Stimulated activated CD8-positive, alpha-beta memory T cell treated with anti-CD3 and anti-CD28 coated beads, Interleukin-4, amount 100 ng/mL, for 1 hour (primary cell): Measurements from ENCODE around the gene P2RY8.
"Not testable (repeated sequence)": the region's sequence is repeated elsewhere in the genome, so short reads cannot be mapped to it uniquely, and the experiment has no call there.

Experiments
- DNase-seq, 2 donors: peaks; one replicate each; pipeline ENCODE4 v3.0.0-alpha.2; 2020; ENCODE audit warnings: low read depth in 2 of 2, low spot score in 1 of 2

The P2RY8 gene

DNA sequence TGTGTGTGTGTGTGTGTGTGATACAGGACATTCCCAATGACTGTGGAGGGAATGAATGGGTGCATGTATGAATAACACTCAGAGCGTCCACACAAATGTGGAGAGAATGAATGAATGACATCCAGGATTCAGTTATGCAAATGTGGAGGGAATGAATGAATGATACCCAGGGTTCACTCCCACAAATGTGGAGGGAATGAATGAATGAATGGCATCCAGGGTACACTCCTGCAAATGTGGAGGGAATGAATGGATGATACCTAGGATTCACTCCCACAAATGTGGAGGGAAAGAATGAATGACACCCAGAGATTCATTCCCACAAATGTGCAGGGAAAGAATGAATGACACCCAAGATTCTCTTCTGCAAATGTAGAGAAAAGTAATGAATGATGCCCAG is 48.2 kb downstream of the P2RY8 start:
- no peak for DNase-seq

DNA sequence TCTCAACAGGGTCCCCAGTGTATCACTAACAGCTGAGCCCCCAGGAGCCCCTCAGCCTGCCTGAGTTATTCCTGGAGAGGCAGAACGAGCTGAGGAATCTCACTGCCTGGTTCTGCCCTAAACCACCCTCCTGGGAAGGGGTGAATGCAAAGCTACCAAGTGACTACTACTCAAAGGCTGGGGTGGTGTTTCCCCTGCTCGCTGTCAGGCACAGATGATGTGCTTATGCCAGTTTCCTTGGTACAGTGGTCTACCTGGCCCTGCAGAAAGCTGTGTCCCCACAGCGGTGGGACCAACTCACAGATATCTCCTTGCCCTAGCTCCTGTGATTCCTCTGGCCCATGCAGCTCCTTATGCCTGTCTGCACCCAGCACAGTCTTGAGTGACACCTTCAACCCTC is 48.8 kb downstream of the P2RY8 start:
- no peak for DNase-seq

DNA sequence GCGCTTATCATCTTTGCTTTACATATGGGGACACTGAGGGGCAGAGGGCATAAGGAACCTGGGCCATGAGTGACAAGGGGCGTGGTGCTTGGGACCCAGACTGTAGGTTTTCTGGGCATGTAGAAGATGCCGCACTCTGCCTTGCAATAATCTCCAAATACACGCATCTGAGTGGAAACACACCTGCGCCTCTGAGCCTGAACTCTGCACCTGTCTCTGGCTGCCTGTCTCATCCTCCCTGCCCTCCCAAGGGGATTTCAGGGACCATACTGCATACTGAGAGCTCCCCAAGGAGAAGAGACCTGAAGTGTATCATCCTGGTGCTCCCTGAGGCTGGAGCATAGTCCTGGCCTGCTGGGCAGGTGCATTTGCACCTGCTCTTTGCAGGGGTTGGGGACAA is 49.6 kb downstream of the P2RY8 start:
- no peak for DNase-seq

DNA sequence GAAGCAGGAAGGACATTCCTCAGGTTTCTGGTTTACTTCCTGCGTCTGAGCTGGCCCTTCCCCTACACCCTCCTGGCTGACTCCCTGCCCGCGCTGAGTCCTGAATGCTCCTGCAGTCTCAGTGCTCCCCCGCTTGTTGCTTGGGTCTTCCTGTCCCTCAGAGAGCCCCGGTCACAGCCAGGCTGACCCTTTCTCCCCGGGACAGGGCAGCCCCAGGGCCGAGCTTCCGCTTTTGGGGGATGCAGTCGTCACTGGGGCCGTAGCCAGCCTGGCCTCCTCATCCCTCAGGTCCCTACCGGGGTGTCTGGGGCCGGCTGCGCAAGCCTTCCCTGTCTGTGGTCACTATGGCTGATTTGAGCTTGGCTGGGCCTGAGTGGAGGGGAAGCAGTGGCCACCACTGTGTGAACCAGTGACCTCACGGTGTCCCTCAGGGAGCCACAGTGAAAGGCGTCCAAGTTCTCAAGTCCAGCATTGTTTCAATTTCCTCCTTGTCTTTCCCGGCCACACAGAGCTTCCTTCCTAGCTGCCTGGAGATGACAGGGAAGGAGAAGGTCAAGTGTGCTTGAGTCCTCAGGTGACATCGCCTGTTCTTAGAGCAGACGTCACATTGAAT is 50.1 kb downstream of the P2RY8 start:
- no peak for DNase-seq

DNA sequence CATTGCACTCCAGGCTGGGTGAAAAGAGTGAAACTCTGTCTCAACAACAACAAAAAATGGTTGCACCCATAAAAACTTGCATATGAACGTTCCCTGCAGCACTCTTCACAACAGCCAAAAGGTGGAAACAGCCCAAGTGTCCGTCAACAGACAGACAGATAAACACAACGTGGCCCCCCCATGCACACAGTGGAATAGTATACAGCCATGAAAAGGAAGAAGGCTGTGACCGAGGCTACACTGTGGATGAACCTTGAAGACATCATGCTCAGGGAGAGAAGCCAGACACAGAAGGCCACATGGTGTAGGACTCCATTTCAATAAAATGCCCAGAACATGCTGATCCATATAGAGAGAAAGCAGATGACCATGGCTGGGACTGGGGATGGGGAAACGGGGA is 50.8 kb downstream of the P2RY8 start:
- DNase-seq: no peak

DNA sequence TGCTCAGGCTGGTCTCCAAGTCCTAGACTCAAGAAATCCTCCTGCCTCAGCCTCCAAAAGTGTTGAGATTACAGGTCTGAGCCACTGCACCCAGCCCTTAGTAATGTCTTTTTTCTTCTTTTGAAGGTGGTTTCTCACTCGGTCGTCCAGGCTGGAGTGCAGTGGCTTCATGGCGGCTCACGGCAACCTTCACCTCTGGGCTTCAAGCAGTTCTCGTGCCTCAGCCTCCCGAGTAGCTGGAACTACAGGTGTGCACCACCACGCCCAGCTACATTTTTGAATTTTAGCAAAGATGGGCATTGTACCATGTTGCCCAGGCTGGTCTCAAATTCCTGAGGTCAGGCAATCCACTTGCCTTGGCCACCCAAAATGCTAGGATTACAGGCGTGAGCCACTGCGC is 52.0 kb downstream of the P2RY8 start:
- no peak for DNase-seq

DNA sequence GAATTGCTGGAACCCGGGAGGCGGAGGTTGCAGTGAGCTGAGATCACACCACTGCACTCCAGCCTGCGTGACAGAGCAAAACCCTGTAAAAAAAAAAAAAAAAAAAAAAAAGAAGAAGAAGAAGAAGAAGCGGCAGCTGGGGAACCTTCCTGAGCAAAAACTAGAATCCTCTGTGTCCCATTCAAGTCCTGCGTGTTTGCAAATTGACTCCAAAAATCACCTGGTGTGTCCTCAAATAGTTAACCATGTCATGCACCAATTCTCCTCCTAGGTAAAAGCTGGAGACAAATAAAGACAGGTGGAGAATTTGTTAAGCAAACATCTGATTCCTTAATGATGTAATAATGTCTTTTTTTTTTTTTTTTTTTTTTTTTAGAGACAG is 52.4 kb downstream of the P2RY8 start:
- no peak for DNase-seq

DNA sequence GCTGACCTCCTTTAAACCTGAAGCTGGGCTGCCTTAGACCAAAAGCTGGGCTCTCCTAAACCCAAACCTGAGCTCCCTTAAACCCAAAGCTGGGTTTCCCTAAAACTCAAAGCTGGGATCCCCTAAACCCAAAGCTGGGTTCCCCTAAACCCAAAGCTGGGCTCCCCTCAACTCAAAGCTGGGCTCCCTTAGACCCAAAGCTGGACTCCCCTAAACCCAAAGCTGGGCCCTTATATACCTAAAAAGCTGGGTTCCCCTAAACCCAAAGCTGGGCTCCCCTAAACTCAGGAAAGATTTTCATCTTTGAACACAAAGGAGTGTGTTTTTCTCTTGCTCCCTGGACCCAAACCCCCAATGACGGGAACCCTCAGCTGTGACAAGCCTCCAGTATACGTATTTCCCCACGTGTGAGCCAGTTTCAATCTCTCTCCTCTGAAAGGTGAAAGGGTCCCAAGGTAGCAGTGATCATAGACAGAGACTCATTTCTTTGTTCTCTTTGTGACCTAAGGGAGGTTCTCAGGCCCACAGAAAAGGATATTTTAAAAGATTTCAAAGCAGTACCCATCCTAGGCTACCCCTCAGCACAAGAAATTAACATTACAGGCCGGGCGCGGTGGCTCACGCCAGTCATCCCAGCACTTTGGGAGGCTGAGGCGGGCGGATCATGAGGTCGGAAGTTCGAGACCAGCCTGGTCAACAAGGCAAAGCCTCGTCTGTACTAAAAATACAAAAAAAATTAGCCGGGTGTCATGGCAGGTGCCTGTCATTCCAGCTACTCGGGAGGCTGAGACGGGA is 52.9 kb downstream of the P2RY8 start:
- DNase-seq: no peak

DNA sequence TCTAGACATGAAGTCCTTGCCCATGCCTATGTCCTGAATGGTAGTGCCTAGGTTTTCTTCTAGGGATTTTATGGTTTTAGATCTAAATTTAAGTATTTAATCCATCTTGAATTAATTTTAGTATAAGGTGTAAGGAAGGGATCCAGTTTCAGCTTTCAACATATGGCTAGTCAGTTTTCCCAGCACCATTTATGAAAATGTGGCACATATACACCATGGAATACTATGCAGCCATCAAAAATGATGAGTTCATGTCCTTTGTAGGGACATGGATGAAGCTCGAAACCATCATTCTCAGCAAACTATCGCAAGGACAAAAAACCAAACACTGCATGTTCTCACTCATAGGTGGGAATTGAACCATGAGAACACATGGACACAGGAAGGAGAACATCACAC is 54.5 kb downstream of the P2RY8 start:
- not testable (repeated sequence) for DNase-seq

DNA sequence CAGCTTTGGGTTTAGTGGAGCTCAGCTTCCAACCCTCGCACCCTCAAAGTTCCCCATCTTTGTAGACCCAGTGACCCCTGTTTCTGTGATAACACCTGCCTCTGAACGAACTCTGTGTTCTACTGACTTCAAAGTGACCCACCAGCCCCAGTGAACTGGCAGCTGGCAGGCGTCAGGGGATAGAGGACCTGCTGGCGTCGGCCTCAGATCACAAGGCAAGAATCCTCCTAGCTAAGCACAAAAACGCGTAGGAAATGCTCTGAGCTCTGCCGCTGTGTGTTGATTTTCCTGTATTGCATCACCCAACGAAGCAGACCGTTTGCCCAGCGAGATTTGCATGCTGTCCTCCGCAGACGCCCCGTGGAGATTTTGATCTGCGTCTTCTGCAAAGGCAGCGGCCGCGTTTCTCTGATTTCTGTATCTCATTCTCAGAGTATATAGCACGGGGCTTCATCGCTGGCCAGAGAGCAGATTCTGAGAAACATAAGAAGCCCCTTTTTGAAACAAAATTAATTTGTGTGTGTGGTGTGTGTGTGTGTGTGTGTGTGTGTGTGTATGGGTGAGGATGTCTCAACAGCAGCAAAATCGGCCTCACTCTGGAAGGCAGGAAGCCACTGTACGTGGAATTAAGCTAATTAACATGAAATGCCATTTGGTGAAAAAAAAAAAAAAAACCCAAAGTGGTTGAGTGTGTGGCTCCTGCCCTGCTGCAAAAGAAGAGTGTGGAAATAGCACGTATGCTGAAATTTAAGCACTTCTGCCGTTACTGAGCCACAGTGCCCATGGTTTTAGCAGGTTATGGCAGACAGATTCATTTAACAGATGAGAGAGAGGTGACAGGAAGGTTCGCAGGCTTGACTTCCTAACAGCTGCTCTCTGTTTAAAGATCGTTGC is 55.1 kb downstream of the P2RY8 start:
- no peak for DNase-seq

DNA sequence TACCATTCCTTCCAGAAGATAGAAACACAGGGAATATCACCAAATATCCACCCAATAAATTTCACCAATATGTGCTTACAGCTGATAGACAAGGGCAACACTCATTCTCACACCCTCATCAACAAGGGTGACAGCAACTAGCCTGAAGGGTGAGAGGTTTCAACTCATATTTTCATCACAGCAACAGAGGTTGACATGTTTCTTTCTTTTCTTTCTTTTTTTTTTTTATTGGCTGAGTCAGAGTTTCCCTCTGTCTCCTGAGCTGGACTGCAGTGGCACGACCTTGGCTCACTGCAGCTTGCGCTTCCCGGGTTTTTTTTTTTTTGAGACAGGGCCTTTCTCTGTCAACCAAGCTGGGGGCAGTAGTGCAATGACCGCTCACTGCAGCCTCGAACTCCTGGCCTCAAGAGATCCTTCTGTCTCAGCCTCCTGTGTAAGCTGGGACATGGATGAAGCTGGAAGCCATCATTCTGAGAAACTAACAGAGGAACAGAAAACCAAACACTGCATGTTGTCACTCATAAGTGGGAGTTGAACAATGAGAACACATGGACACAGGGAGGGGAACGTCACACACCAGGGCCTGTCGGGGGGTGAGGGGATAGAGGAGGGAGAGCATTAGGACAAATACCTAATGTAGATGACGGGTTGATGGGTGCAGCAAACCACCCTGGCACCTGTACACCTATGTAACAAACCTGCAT is 56.8 kb downstream of the P2RY8 start:
- no peak for DNase-seq

DNA sequence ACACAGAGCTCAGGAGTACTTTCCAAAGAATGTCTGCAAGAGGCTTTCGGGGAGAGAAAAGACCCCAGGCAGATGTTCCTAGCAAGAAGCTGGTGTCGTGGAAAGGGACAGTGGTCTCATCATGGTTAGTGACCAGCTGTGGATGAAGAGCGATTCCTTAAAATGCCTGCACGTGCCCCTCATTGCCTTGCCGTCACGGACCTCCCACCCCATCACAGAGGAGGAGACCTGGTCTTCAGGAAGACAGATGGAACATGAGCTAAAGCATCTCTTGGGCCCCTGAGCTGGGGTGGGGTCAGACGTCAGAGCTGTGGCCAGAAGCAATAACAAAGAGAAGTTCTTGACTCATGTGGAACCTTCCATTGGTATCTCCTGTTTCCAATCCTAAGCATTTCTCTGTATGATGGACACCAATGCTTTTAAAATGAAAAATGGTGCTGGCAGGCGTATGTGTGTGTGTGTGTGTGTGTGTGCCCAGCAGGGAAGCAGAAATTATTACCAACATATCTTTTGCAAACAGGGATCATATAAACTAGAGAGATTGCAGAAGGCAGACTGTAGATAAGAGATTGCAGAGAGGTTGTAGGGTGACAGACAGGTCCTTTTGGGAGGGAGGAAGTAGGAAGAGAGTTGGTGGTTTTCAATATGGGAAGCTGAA is 59.1 kb downstream of the P2RY8 start:
- DNase-seq: no peak

DNA sequence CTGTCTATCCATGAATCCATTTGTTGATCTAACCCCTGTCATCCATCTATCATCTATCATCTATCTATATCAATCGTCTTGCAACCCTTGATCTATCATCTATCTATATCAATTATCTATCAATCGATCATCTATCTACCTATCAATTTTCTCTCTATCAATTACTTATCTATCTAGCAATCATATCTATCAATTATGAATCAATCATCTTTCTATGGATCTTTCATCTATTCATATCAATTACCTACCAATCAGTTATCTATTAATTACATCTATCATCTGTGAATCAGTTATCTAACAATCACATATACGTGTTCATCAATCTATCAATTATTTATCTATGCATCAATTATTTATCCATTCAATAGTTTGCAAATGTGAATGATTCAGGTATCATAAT is 59.8 kb downstream of the P2RY8 start:
- DNase-seq: no peak

DNA sequence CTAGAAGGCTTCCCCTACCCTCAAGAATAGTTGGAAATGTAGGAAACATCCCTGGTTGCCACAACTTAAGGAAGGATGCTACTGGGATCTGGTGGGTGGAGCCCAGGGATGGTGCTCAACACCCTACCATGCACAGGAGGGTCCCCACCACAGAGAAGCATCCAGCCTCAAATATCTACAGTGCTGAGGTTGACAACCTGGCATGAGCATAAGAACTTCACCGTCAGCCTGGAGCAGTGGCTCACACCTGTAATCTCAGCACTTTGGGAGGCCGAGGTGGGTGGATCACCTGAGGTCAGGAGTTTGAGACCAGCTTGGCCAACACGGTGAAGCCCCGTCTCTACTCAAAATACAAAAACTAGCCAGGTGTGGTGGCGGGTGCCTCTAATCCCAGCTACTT is 60.3 kb downstream of the P2RY8 start:
- DNase-seq: no peak

DNA sequence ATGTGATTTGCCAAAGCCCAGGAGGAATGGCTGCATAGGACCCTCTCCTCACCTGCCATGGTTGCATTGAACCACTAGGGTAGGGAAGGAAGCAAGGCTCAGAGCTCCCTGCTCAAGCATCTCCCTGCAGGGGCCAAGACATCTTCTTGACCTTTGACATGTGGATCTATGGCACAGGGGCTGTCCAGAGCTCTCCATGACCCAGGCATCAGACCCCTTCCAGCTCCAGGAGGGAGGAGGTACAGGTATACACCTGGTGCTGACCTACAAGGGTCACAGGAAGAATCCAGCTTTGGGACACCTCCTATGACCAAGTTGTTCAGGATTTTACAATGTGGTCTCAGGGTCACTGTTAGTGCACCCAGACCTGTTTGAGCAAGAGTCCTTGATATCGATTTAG is 61.1 kb downstream of the P2RY8 start:
- no peak for DNase-seq

DNA sequence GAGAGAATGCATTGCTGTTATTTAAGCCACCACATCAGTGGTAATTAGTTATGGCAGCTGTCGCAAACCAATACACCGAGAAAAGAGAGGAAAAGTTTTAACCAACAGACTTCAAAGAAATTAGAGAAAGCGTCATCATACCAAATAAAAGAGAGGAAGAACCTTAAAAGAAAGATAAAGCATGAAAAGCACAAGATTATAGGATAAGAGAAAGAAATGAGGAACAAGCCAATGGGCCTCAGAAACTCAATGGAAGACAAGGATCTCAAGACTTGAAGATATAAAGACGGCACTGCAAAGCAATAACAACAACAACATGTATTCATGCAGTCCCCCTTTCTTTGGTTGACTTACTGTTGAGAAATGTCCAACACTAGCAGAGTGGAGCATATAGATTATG is 61.5 kb downstream of the P2RY8 start:
- DNase-seq: no peak

DNA sequence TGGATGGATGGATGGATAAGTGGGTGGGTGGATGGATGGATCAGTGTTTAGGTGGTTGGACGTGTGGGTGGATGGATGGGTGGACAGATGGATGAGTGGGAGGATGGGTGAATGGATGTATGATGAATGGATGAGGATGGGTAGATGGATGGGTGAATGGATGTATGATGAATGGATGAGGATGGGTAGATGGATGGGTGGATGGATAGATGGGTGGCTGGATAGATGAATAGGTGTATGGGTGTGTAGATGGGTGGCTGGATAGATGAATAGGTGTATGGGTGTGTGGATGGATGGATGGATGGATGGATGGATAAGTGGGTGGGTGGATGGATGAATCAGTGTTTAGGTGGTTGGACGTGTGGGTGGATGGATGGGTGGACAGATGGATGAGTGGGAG is 62.4 kb downstream of the P2RY8 start:
- not testable (repeated sequence) for DNase-seq

DNA sequence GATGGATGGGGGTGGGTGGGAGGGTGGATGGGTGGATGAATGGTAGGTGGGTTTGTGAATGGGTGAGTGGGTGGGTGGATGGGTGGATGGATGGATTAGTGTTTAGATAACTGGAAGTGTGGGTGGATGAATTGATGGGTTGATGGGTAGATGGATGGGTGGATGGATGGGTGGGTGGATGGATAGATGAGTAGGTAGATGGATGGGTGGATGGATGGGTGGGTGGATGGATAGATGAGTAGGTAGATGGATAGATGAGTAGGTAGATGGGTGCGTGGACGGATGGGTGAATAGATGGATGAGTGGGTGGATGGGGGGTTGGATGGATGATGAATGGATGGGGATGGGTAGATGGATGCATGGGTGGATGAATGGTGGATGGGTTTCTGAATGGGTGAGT is 64.0 kb downstream of the P2RY8 start:
- no peak for DNase-seq

DNA sequence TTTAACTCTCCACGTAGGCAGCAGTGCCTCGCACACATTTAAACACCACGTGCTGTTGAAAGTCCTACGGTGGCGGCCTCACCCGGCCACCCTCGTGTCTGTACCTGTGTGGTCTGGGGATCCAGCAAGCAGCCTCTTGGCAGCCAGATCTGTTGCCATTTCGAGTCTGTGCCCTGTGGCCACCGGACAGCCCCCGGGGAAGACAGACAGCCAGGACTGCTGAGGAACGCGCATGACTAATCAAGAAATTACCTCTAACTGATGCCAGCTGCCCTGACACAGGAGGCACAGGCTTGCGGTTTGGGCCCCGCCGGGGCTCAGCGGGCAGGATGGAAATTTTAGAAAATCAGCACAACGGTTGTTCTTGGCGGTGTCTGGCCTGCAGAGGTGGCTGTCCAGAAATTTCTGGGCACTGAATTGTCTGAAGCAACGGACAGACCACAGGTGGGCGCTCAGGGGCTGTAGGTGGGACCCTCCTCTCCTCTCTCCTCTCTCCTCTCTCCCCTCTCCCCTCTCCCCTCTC is 68.7 kb downstream of the P2RY8 start:
- DNase-seq: peak; percentile 45 to 67

DNA sequence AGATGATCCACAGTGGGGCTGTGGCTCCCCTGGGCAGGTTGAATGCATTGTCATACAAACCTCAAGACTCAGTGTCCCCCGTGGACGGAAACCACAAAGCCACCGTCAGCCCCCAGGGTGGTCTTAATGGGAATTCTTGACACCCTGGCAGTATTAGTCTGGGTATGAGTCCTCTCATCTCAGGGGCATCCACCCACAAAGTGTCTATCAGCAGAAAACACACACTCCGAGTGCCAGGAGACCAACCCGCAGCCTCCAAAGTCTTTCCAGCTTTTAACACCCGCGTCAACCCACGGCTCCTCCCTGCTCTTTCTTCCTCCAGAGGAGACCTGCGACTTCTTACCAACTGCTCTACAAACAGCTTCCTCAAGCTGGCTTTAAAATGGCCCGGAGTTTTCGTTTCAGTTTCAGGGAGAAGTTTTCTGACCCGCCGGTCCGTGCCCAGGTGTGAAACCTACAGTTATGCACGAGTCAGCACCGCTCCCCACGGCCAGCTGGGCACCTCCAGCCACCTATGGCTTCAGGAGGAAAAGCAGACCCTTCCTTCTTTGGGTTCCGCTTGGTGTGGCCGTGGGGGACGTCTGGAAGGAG is 69.9 kb downstream of the P2RY8 start:
- DNase-seq: no peak
